IPS DF 4.7 (cell line): ENCODE measurements around the gene XRCC1.
"Not testable (repeated sequence)": the region's sequence is repeated elsewhere in the genome, so short reads cannot be mapped to it uniquely, and the experiment has no call there.

Source experiments
- DNase-seq: peaks from one replicate; pipeline ENCODE4 v3.0.0-alpha.2; 2013; ENCODE audit warnings: low spot score; ENCODE audit errors: extremely low read depth

XRCC1 gene

DNA sequence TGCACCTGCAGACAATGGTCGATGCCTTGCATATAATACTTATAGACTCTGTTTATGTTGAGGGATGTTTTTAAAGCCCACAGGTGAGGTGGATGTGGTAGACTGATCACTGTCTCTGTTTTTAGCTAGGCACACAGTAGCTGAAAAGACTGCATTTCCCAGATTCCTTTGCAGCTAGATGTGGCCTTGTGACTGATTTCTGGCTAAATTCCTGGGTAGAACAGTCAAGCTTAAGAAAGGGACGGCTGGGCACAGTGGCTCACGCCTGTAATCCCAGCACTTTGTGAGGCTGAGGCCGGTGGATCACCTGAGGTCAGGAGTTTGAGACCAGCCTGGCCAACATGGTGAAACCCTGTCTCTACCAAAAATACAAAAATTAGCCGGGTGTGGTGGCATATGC, 25.0 kb upstream of the XRCC1 start:
- DNase-seq: not testable (repeated sequence)

DNA sequence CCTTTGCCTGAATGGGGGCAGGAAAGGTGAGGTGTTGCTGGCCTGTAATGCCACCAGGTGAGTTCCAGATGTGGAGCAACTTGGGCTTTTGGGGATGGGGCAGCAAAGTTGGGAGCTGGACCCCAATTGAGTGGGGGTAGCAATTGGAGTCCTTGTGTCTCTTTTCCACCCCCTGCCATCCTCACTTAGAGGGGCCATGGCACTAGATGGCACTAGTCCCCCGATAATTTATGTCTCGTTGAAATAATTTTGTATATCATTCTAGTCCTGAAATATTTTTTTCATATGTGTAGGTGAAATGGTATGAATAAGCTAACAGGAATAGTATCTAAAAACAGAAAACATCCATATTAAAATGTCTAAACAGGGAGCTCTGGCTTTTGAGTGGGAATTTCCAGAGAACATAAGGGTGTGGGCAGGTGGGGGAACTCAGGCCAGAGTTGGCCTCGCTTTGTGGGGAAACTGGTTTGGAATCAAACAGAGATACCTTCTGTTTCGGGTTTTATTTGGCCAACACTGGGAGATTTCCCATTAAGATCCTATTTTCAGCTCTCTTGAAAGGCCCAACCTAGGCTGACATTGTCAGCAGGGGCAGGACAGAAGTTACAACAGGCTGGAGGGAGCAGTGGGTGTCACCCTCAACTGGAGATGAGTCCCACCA, 24.4 kb upstream of the XRCC1 start:
- no peak for DNase-seq

GRCh38 chr19:43598445-43599240, 23.3 kb upstream of the XRCC1 start:
- no peak for DNase-seq

GRCh38 chr19:43597876-43598275, 22.5 kb upstream of the XRCC1 start:
- no peak for DNase-seq

GRCh38 chr19:43596842-43597461, 21.6 kb upstream of the XRCC1 start:
- DNase-seq: no peak

- peak; percentile 99 for DNase-seq
Measured at GRCh38 chr19:43595999-43596841, 20.9 kb upstream of the XRCC1 start, which contains the start of the genes IRGQ and ZNF576. Gene IRGQ (minus strand): TSS chr19:43596134. CDS start chr19:43595338, 796 bp downstream. Gene ZNF576 (plus strand): TSS chr19:43596595. CDS start chr19:43597109, 514 bp downstream.

DNA sequence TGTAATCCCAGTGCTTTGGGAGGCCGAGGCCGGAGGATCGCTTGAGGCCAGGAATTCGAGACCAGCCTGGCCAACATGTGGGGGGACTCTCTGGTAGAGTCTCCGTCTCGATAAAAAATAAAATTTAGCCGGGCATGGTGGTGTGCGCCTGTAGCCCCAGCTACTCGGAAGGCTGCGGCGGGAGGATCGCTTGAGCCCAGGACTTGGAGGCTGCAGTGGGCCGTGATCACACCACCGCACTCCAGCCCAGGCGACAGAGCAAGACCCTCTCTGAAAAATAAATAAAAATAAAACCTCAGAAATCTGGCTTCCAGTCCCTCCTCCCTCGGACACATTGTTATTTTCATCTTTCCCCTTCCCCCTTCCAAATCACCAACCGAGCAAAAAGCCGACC, 20.3 kb upstream of the XRCC1 start:
- no peak for DNase-seq

DNA sequence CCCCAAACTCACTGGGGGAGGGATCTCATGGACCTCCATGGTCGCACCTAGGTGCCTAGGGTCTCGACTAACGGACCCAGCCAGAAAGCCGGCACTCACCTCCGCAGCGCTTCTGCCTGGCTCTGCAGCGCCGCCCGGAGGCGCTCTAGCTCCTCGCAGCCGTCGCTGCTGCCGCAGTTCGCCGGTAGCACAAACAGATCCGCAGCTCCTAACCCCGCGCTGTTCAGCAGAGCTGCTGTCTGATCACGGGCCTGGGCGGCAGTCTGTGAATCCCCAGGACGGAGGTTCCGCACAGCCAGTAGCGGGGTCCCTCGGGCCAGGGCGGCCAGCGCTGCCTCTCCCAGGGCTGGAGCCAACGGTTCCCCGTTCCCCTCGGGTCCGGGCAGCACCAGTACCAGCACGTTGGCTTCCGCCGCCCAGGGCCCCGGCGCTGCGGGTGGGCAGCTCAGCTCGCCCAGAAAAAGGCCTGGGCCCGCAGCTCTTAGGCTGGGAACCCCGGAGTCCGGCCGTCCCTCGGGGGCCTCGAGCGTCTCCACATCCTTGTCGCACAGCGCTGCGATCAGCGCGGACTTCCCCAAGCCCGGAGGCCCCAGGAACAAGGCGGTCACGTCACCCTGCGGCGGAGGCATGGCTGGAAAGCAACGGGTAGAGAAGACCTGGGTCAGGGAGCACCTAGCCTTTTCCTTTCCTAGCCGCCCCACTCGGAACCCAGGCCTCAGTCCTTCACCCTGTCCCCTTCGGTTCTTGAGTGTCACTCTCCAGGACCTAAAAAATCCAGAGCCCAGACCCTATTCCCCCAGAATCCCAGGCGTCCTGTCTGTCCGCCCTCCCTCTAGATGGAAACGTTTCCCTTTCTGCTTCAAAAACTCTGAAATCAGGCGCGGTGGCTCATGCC, 19.6 kb upstream of the XRCC1 start:
- peak; percentile 22 for DNase-seq

DNA sequence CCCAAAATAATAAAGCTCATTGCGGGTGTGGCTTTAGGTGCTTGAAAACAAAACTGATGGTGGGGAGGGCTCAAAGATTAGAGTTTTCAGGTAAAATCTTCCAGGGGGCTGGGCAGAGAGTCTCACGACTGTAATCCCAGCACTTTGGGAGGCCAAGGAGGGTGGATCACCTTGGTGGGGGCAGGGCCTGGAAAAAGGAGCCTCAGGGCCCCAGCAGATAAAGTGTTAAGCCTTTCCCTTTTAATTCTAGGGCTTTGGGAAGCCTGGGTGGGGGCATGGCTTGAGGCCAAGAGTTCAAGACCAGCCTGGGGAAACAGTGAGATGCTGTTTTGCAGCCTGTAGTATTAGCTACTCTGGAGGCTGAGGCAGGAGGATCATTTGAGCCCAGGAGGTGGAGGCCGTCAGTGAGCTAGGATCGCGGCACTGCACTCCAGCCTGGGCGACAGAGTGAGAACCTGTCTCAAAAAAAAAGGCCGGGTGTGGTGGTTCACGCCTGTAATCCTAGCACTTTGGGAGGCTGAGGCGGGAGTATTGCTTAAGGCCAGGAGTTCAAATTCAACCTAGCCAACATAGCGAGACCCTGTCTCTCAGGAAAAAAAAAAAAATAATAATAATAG, 18.9 kb upstream of the XRCC1 start:
- DNase-seq: no peak

DNA sequence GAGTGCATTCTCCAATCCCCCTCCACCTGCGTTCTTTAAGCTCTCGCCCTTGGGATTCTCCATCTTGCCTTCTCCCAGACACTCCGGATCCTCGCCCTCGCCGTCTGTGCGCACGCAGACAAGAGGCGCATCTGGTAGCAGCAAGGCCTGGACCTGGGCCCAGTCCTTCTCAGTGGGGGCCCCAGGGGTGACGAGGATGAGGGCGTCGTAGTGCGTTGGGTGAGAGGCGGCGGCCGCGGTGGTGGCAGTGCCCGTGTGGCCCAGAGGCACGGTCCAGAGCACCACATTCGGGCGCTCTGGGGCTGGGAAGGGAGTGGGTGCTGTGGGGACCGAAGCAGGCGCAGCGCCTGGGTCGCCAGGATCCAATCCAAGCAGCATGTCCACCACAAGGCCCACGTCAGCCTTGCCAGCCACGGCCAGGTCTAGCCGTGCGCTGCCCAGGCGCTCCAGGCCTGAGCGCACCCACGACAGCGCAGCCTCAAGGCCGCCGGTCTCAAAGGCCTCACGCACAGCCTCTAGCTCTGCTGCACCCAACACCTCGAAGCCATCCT, 17.5 kb upstream of the XRCC1 start:
- DNase-seq: no peak

DNA sequence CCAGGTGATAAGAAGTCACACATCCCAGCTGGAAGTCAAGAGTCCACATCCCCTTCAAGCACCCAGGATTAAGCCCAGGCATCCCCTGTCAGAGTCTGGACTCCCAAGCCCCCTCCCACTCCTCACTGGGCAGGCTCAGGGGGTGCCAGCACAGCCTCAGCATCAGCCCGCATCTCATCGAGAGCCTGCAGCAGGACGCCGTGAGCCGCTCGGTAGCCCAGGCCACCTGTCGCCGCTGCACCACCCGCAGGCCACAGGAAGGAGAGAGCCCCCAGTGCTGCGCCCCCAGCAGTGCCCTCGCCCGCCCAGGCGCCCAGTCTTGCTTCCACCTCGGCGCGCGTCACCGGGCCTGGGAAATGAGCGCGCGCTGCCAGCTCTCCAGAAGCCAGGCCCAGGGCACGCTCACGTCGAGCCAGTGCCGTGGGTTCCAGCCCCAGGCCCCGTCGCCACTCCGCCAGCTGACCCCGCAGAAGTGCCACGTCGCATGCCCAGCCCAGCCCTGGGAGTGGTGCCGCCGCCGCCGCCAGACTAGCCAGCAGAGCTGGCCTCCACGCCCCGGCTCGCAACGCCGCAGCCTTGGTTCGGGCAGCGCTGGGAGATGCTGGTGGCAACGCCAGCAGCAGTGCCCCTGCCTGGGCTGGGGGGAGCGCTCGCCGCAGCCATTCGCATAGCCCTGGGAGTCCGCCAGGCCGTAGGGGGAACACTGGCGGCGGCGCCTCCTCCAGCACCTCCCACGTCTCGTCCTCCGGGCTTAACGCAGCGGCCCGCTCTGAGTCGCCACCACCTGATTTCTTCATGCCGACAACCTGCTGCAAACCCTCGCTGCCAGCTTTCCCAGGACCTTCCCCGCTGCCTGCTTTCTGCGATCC, 16.8 kb upstream of the XRCC1 start:
- no peak for DNase-seq

- DNase-seq: no peak
Measured at GRCh38 chr19:43589678-43590077, 14.4 kb upstream of the XRCC1 start.

GRCh38 chr19:43589277-43589676, 13.9 kb upstream of the XRCC1 start:
- DNase-seq: no peak

GRCh38 chr19:43587029-43587428, 11.7 kb upstream of the XRCC1 start:
- not testable (repeated sequence) for DNase-seq

DNA sequence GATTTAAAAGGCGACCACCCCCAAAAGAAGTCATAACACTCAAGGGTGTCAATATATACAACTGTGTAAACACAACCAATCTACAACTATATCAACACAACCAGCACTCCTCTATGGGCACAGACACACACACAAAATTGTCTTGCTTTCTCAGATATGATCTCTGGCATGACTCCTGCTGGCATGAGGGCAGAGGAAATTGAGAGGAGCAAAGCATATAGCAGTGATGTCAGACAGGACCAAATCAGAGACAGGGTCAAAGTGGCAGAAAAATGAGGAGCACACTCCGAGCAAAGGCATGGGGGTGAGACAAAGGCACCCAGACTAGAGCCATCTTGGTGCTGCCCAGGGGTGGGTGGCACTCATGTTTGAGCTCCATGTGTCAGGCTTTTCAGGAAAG, 11.0 kb upstream of the XRCC1 start:
- DNase-seq: no peak

DNA sequence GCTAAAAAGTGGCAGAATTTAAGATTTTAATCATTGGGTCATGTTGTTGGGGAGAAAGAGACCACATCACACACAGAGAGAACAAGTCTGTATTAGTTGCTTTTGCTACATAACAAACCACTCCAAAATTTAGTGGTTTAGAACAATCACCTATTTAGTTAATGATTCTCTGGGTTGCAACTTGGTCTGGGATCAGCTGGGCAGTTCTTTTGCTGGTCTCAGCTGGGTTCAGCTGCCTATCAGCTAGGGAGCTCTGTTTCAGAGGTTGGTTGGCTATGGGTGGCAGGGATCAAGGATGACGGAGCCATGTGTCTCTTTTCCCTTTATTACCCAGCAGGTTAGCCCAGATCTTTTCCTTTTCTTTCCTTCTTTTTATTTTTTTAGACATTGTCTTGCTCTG, 9.2 kb upstream of the XRCC1 start:
- no peak for DNase-seq

DNA sequence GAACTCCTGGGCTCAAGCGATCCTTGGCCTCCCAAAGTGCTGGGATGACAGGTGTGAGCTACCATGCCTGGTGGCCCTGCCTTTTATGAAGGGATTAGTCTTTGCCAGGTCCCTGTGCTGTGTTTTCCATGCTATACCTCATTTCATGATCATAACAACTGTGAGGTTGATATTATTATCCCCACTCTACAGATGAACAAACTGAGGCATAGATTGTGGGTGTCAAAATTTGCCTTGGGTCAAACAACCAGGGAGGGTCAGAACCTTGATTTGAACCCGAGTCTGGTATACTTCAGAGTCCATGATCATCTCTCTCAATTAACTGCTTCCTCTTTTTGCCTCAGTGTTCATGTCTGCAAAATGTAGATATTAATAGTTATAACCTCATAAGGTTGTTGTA, 7.2 kb upstream of the XRCC1 start:
- DNase-seq: no peak

GRCh38 chr19:43581467-43581866, 6.1 kb upstream of the XRCC1 start:
- no peak for DNase-seq

GRCh38 chr19:43578787-43579186, 3.5 kb upstream of the XRCC1 start:
- no peak for DNase-seq
